IMR-90 (cell line): ENCODE measurements around the gene TEAD2. TPM values are rescaled to one million over a fixed set of nuclear protein-coding genes. Genes with fewer than 3 reads are reported as not detected.

Experiments
- ATAC-seq: fragments of 200-7000 bp; cut with Tn5 transposase; 2 replicates; pipeline ENCODE4 v1.9.1; 2020; ENCODE audit warnings: low read depth, mild to moderate bottlenecking, moderate library complexity
- BruUV-seq: library from RNA; stranded (reverse); fragments of 400-500 nt; replicated peaks from 2 replicates; lab custom pipeline; 2021; lab: Mats Ljungman, UMichigan
- CTCF ChIA-PET: fragments of 300-600 bp; formaldehyde crosslinking; extraction: SDS; loops from one replicate; lab custom pipeline; 2021; ENCODE audit warnings: antibody characterized with exemption; lab: Yijun Ruan, JAX
- POLR2A ChIA-PET: fragments of 300-600 bp; sonication (Branson Sonifier 250); formaldehyde crosslinking; loops from one replicate; lab custom pipeline; 2022; ENCODE audit warnings: antibody characterized with exemption; ENCODE audit not compliant: unreplicated experiment; lab: Charles Lee
- DNase-seq: peaks from one replicate; pipeline ENCODE4 v3.0.0; 2013
- H2AFZ ChIP-seq: replicated peaks from 2 replicates; pipeline ENCODE3; 2013; ENCODE audit warnings: low read length, mild to moderate bottlenecking; ENCODE audit not compliant: poor library complexity
- H2AK5ac ChIP-seq: 2 replicates; pipeline ENCODE4 v1.6.1; 2013; ENCODE audit warnings: low read depth, low read length, inconsistent platforms
- H2AK9ac ChIP-seq: replicated peaks from 2 replicates; pipeline ENCODE3; 2013; ENCODE audit warnings: mild to moderate bottlenecking, low read depth, low read length, moderate library complexity; ENCODE audit not compliant: poor library complexity
- H2BK120ac ChIP-seq: 2 replicates; pipeline ENCODE4 v1.6.1; 2013; ENCODE audit warnings: low read depth, low read length, inconsistent platforms
- H2BK15ac ChIP-seq: 3 replicates; pipeline ENCODE4 v1.6.1; 2013; ENCODE audit warnings: low read depth, low read length, inconsistent platforms
- H2BK20ac ChIP-seq: 2 replicates; pipeline ENCODE4 v1.6.1; 2013; ENCODE audit warnings: low read depth, mild to moderate bottlenecking, inconsistent platforms, low read length, moderate library complexity
- H2BK5ac ChIP-seq: 2 replicates; pipeline ENCODE4 v1.6.1; 2013; ENCODE audit warnings: mild to moderate bottlenecking, low read depth, low read length, inconsistent platforms; ENCODE audit not compliant: poor library complexity, severe bottlenecking
- H3K14ac ChIP-seq: replicated peaks from 2 replicates; pipeline ENCODE4 v1.6.1; 2013; ENCODE audit warnings: low read depth, low read length, inconsistent platforms
- H3K18ac ChIP-seq: 2 replicates; pipeline ENCODE4 v1.6.1; 2013; ENCODE audit warnings: low read depth, low read length, control low read depth
- H3K23ac ChIP-seq: 2 replicates; pipeline ENCODE4 v1.6.1; 2013; ENCODE audit warnings: low read depth, low read length, inconsistent platforms
- H3K27ac ChIP-seq: 2 replicates; pipeline ENCODE4 v1.5.1; 2013; ENCODE audit warnings: mild to moderate bottlenecking, control low read depth, low read length; ENCODE audit not compliant: insufficient read depth
- H3K27me3 ChIP-seq: 2 replicates; pipeline ENCODE4 v1.6.1; 2013; ENCODE audit warnings: low read length; ENCODE audit not compliant: control insufficient read depth, insufficient read depth
- H3K36me3 ChIP-seq: 2 replicates; pipeline ENCODE4 v1.6.1; 2013; ENCODE audit warnings: low read length, mixed read lengths; ENCODE audit not compliant: control insufficient read depth, insufficient read depth
- H3K4ac ChIP-seq: 2 replicates; pipeline ENCODE4 v1.6.1; 2013; ENCODE audit warnings: low read depth, low read length, inconsistent platforms
- H3K4me1 ChIP-seq: 2 replicates; pipeline ENCODE4 v1.6.1; 2013; ENCODE audit warnings: low read length, mixed read lengths; ENCODE audit not compliant: control insufficient read depth, insufficient read depth
- H3K4me2 ChIP-seq: 2 replicates; pipeline ENCODE4 v1.6.1; 2013; ENCODE audit warnings: low read depth, mild to moderate bottlenecking, control low read depth, low read length, moderate library complexity
- H3K4me3 ChIP-seq: 2 replicates; pipeline ENCODE4 v1.5.1; 2013; ENCODE audit warnings: low read depth, mild to moderate bottlenecking, control low read depth, low read length, moderate library complexity; ENCODE audit not compliant: insufficient read depth
- H3K56ac ChIP-seq: 2 replicates; pipeline ENCODE4 v1.6.1; 2013; ENCODE audit warnings: low read length, inconsistent platforms; ENCODE audit not compliant: insufficient read depth; ENCODE audit errors: extremely low read depth
- H3K79me1 ChIP-seq, 2 experiments: 2 replicates each; pipeline ENCODE4 v1.6.1; 2013; ENCODE audit warnings: low read length in 2 of 2, inconsistent platforms in 1 of 2, low read depth in 1 of 2
- H3K9ac ChIP-seq: 2 replicates; pipeline ENCODE4 v1.6.1; 2013; ENCODE audit warnings: low read depth, low read length, control low read depth
- H3K9me1 ChIP-seq: 2 replicates; pipeline ENCODE4 v1.6.1; 2013; ENCODE audit warnings: low read length, inconsistent platforms; ENCODE audit not compliant: insufficient read depth
- H3K9me3 ChIP-seq: 2 replicates; pipeline ENCODE4 v1.6.1; 2013; ENCODE audit warnings: low read length; ENCODE audit not compliant: control insufficient read depth, insufficient read depth
- H4K20me1 ChIP-seq: 2 replicates; pipeline ENCODE4 v1.6.1; 2013; ENCODE audit warnings: low read length, inconsistent platforms; ENCODE audit not compliant: insufficient read depth
- H4K5ac ChIP-seq: 2 replicates; pipeline ENCODE4 v1.6.1; 2013; ENCODE audit warnings: mild to moderate bottlenecking, low read depth, low read length, control low read depth
- H4K8ac ChIP-seq, 2 experiments: 2 replicates each; pipeline ENCODE4 v1.6.1; 2013; ENCODE audit warnings: low read depth in 2 of 2, low read length in 2 of 2, control low read depth in 1 of 2, inconsistent platforms in 1 of 2
- H4K91ac ChIP-seq: 2 replicates; pipeline ENCODE4 v1.6.1; 2013; ENCODE audit warnings: low read depth, low read length, inconsistent platforms; ENCODE audit not compliant: insufficient read depth
- BHLHE40 ChIP-seq: fragments of 150-350 bp; IDR thresholded peaks from 2 replicates; pipeline ENCODE4 v1.6.1; 2016; ENCODE audit warnings: mild to moderate bottlenecking, low read depth, low read length
- CEBPB ChIP-seq: IDR thresholded peaks from 2 replicates; pipeline ENCODE4 v1.6.1; 2012; ENCODE audit warnings: low read depth, low read length, improper control_type of control experiment
- CHD1 ChIP-seq: IDR thresholded peaks from 2 replicates; pipeline ENCODE4 v1.6.1; 2012; ENCODE audit warnings: low read depth, low read length, improper control_type of control experiment
- CTCF ChIP-seq: conservative IDR thresholded peaks from 2 replicates; pipeline ENCODE4 v1.5.1; 2012; ENCODE audit warnings: mild to moderate bottlenecking, low read depth, low read length, improper control_type of control experiment
- ELK1 ChIP-seq: fragments of 150-350 bp; IDR thresholded peaks from 2 replicates; pipeline ENCODE4 v1.6.1; 2016; ENCODE audit warnings: low read depth, mild to moderate bottlenecking, low read length, moderate library complexity, borderline replicate concordance
- FOS ChIP-seq: fragments of 150-350 bp; IDR thresholded peaks from 2 replicates; pipeline ENCODE4 v1.6.1; 2016; ENCODE audit warnings: low read depth, low read length
- MAFK ChIP-seq: IDR thresholded peaks from 2 replicates; pipeline ENCODE4 v1.6.1; 2012; ENCODE audit warnings: low read depth, low read length, improper control_type of control experiment
- MAZ ChIP-seq: IDR thresholded peaks from 2 replicates; pipeline ENCODE4 v1.6.1; 2012; ENCODE audit warnings: low read depth, mild to moderate bottlenecking, low read length, improper control_type of control experiment, moderate library complexity, borderline replicate concordance
- MXI1 ChIP-seq: IDR thresholded peaks from 2 replicates; pipeline ENCODE4 v1.6.1; 2012; ENCODE audit warnings: low read depth, mild to moderate bottlenecking, low read length, moderate library complexity, borderline replicate concordance
- NFE2L2 ChIP-seq: fragments of 150-350 bp; IDR thresholded peaks from 2 replicates; pipeline ENCODE4 v1.6.1; 2016; ENCODE audit warnings: low read depth, mild to moderate bottlenecking, low read length
- POLR2A ChIP-seq: IDR thresholded peaks from 2 replicates; pipeline ENCODE4 v1.6.1; 2012; ENCODE audit warnings: mild to moderate bottlenecking, low read depth, low read length
- RAD21 ChIP-seq: IDR thresholded peaks from 2 replicates; pipeline ENCODE4 v1.6.1; 2012; ENCODE audit warnings: low read length, improper control_type of control experiment
- RCOR1 ChIP-seq: IDR thresholded peaks from 2 replicates; pipeline ENCODE4 v1.6.1; 2012; ENCODE audit warnings: mild to moderate bottlenecking, low read length, improper control_type of control experiment; ENCODE audit not compliant: insufficient replicate concordance
- RFX5 ChIP-seq: IDR thresholded peaks from 2 replicates; pipeline ENCODE4 v1.8.0; 2012; ENCODE audit warnings: low read depth, mild to moderate bottlenecking, low read length, moderate library complexity
- SMC3 ChIP-seq: fragments of 150-350 bp; IDR thresholded peaks from 2 replicates; pipeline ENCODE4 v1.6.1; 2016; ENCODE audit warnings: low read depth, mild to moderate bottlenecking, antibody characterized with exemption, low read length, moderate library complexity
- USF2 ChIP-seq: fragments of 150-350 bp; IDR thresholded peaks from 2 replicates; pipeline ENCODE4 v1.6.1; 2017; ENCODE audit warnings: mild to moderate bottlenecking, antibody characterized with exemption, low read length, low read depth
- WGBS, 2 experiments: methylation state at CpG; one replicate each; pipeline versions ENCODE4 v1.1.5 to v1.1.7; 2013; ENCODE audit warnings: missing lambda C conversion rate in 2 of 2; ENCODE audit not compliant: insufficient read length in 1 of 2; ENCODE audit errors: extremely low coverage in 2 of 2; 5-methylcytosine and 5-hydroxymethylcytosine counted together
- dilution Hi-C: fragments of 300-500 bp; cut with HindIII; formaldehyde crosslinking; loops from one replicate; pipeline ENCODE4 v1.14.3; 2018; ENCODE audit warnings: low sequenced_read_pairs; ENCODE audit not compliant: unreplicated experiment
- in situ Hi-C: fragments of 300-500 bp; cut with MboI; formaldehyde crosslinking; loops from 3 replicates; pipeline ENCODE4 v1.14.3; 2019; ENCODE audit warnings: low sequenced_read_pairs, inconsistent platforms, mixed read lengths
- intact Hi-C: fragments of 100-400 bp; cut with micrococcal nuclease; formaldehyde crosslinking; loops from 2 replicates; pipeline ENCODE4 v1.10.0; 2022
- polyA plus RNA-seq, 3 experiments: library from polyadenylated mRNA; depleted of rRNA; stranded (reverse); fragments of >200 nt; gene quantifications; 2 replicates each; pipeline ENCODE4 v1.2.3, GENCODE V29; 2012; ENCODE audit warnings: low replicate concordance in 1 of 3
- total RNA-seq: library from RNA; depleted of rRNA; stranded (reverse); fragments of >200 nt; gene quantifications from 2 replicates; pipeline ENCODE4 v1.2.3, GENCODE V29; 2012

TEAD2 gene
- total and polyA plus RNA-seq, 2 of the 4 experiments (the other 2 are of a cell fraction) = 30.8 to 33.6 TPM

- Histone ChIP-seq H3K23ac (no peak overlapping the region), H3K27me3 (no peaks in the 10 kb centered on the region), H2AFZ (no peak overlapping the region), H3K4me2 (no peak overlapping the region), H3K9me1 (no peaks in the 10 kb centered on the region), H2AK5ac (no peak overlapping the region), H3K4me3 (no peak overlapping the region), H3K4ac (no peak overlapping the region), H4K20me1 (no peaks in the 10 kb centered on the region), H3K4me1 (no peaks in the 10 kb centered on the region), H2BK15ac (no peak overlapping the region), H3K9ac (no peak overlapping the region), H4K91ac (no peak overlapping the region), H2AK9ac (no peak overlapping the region), H3K9me3 (no peaks in the 10 kb centered on the region), H2BK120ac (no peak overlapping the region), H3K18ac (no peak overlapping the region), H4K8ac (no peak overlapping the region), H3K36me3 (no peaks in the 10 kb centered on the region; the same call in 1 of the 2 replicates), H3K79me1 (no peaks in the 10 kb centered on the region), H3K27ac (no peak overlapping the region), H4K5ac (no peak overlapping the region), H3K14ac (no peak overlapping the region), H2BK5ac (no peak overlapping the region), H3K56ac (no peak overlapping the region), H2BK20ac (no peak overlapping the region)
- TF ChIP-seq RFX5 = no peak
- TF ChIP-seq RCOR1 = no peak
- TF ChIP-seq MAZ = no peak
- TF ChIP-seq ELK1 = no peak
- TF ChIP-seq MXI1 = no peak
- TF ChIP-seq RAD21 = no peak
- no peak for TF ChIP-seq FOS
- no peak for TF ChIP-seq CHD1
- no peak for TF ChIP-seq CEBPB
- no peak for TF ChIP-seq CTCF
- no peak for TF ChIP-seq SMC3
- no peak for TF ChIP-seq NFE2L2
- no peak for TF ChIP-seq BHLHE40
- TF ChIP-seq POLR2A = no peak
- TF ChIP-seq MAFK = no peak
- no peak for TF ChIP-seq USF2
- DNase-seq (no peak), ATAC-seq (no peak)
- no CpG with 5 or more reads among the region's 6 CpGs for WGBS, 2 experiments
- BruUV-seq = no TSS peak
- ChIA-PET POLR2A (no interaction called here), CTCF (interaction anchor here (0.6 kb wide), 1 partner anchor 32 kb away, joined by 3 read pairs; no protein-coding TSS in a partner anchor)
- in situ Hi-C loops (no loop called here), intact Hi-C loops (no loop called here), dilution Hi-C loops (no loop called here)
Observed at GRCh38 chr19:49294401-49294800, 67.8 kb downstream of the TEAD2 start.
